Gastrocnemius medialis (tissue), 4 donors: ENCODE measurements around the gene PRDM16.

ENCODE experiments used
- POLR2A ChIP-seq, 2 donors: fragments of 450-650 bp; IDR thresholded peaks; one replicate each; pipeline ENCODE4 v1.6.1; 2017; ENCODE audit warnings: antibody characterized with exemption in 2 of 2, mild to moderate bottlenecking in 2 of 2, moderate library complexity in 2 of 2
- TF ChIP-seq, protein P1 (sequence below), 5 experiments: fragments of 450-650 bp in 3 of 5; fragments of 200-600 bp in 2 of 5; sonication (generic) in 2 of 5; IDR thresholded peaks in 4 of 5; conservative IDR thresholded peaks in 1 of 5; 1 replicate in 4 of 5; 2 replicates in 1 of 5; pipeline ENCODE4 v1.5.1; 2016 to 2019; ENCODE audit warnings: antibody characterized with exemption in 5 of 5, mild to moderate bottlenecking in 3 of 5, moderate library complexity in 3 of 5

DNA sequence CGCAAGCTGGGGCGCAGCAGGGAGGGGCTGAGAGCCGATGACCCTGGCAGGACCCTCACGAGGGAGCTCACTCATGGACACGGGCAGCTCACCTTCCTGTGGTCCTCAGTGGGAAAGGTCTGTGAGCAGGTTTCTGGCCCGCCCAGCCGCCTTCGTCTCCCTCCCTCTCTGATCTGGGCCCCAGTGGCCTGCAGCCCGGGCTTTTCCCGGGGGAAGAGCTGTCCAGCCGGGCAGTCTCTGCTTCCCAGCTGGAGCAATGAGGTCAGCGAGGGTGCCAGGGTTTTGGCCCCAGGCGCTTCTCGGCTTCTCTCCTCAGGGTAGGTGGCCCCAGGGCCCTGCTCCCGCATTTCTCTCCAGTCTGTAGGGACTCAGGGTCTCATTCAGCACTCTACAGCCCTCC lies 363.3 kb downstream of the PRDM16 start:
- TF ChIP-seq, protein P1, sequence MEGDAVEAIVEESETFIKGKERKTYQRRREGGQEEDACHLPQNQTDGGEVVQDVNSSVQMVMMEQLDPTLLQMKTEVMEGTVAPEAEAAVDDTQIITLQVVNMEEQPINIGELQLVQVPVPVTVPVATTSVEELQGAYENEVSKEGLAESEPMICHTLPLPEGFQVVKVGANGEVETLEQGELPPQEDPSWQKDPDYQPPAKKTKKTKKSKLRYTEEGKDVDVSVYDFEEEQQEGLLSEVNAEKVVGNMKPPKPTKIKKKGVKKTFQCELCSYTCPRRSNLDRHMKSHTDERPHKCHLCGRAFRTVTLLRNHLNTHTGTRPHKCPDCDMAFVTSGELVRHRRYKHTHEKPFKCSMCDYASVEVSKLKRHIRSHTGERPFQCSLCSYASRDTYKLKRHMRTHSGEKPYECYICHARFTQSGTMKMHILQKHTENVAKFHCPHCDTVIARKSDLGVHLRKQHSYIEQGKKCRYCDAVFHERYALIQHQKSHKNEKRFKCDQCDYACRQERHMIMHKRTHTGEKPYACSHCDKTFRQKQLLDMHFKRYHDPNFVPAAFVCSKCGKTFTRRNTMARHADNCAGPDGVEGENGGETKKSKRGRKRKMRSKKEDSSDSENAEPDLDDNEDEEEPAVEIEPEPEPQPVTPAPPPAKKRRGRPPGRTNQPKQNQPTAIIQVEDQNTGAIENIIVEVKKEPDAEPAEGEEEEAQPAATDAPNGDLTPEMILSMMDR (IDR thresholded peaks at IDR 0.05 in 4 of 5, conservative IDR thresholded peaks at IDR 0.05 in 1 of 5) = no peak
- TF ChIP-seq POLR2A (IDR thresholded peaks at IDR 0.05) = no peak
